Hematopoietic multipotent progenitor cell treated with erythropoietin and hydrocortisone succinate and interleukin-3 and kit ligand, for 15 days (in vitro differentiated cells): ENCODE measurements around the gene NAXD.
"Not testable (repeated sequence)": the region's sequence is repeated elsewhere in the genome, so short reads cannot be mapped to it uniquely, and the experiment has no call there.

Experiments
- DNase-seq: peaks from one replicate; pipeline ENCODE4 v3.0.0-alpha.2; 2015; ENCODE audit warnings: low spot score

NAXD gene

GRCh38 chr13:110664673-110665072 is 49.3 kb downstream of the NAXD start:
- DNase-seq, result no peak

- no peak for DNase-seq
Measured at GRCh38 chr13:110665491-110666254, 50.3 kb downstream of the NAXD start.

GRCh38 chr13:110666255-110666533 is 50.8 kb downstream of the NAXD start:
- DNase-seq, result no peak

- no peak for DNase-seq
Measured at GRCh38 chr13:110669036-110669435, 53.7 kb downstream of the NAXD start.

DNA sequence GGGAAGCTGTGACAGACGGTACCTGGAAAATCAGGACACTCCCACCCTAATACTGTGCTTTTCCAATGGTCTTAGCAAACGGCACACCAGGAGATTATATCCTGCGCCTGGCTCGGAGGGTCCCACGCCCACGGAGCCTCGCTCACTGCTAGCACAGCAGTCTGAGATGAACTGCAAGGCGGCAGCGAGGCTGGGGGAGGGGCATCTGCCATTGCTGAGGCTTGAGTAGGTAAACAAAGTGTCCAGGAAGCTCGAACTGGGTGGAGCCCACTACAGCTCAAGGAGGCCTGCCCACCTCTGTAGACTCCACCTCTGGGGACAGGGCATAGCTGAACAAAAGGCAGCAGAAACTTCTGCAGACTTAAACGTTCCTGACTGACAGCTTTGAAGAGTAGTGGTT is 54.5 kb downstream of the NAXD start:
- DNase-seq, result not testable (repeated sequence)

GRCh38 chr13:110676595-110677587 is 61.5 kb downstream of the NAXD start:
- no peak for DNase-seq

DNA sequence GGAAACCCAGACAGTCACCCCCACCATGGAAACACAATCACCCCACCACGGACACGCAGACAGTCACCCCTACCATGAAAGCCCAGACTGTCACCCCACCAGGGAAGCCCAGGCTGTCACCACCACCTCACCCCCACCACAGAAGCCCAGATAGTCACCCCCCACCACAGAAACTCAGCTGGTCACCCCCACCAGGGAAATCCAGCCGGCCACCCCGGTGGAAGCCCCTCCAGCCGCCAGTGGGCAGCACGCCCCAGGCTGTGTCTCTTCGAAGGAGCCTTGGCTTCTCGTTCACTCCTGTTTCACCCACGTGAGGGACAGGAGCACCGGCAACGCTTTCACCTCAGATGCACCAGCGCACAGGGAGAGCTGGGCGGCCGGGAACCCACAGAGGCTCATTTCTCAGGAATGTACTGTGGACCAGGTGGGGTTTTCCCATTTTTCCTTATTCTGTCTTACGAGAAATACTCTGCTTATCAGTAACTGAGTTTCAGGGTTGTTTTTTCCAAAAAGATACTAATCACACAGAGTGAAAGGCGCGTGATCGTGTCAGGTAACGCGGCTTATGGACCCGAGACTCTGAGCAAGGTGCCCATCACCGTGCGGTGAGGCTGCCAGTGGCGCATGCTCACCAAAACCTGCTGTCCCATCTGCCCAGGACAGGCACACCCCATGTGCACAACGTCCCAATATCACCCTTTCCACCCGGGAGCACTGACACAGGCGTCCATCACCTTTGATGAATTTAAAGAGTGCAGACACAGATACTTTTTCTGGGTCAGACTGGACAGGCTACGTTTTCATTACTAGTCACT is 62.6 kb downstream of the NAXD start:
- no peak for DNase-seq

DNA sequence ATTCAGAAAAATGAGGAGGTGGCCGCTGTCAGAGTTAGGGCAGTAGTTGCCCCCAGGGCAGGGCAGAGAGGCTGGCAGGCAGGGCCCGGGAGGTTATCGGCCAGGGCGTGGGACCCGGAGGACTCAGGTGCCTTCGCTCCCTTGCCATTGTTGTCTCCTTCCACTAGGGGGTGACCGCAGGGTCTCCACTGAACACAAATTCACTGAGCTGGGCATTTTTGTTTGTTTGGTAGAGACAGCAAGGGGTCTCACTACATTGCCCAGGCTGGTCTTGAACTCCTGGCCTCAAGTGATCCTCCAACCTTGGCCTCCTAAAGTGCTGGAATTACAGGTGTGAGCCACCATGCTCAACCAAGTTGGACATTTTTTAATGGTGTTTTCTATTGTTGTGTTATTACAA is 65.5 kb downstream of the NAXD start:
- DNase-seq, result peak; percentile 22

DNA sequence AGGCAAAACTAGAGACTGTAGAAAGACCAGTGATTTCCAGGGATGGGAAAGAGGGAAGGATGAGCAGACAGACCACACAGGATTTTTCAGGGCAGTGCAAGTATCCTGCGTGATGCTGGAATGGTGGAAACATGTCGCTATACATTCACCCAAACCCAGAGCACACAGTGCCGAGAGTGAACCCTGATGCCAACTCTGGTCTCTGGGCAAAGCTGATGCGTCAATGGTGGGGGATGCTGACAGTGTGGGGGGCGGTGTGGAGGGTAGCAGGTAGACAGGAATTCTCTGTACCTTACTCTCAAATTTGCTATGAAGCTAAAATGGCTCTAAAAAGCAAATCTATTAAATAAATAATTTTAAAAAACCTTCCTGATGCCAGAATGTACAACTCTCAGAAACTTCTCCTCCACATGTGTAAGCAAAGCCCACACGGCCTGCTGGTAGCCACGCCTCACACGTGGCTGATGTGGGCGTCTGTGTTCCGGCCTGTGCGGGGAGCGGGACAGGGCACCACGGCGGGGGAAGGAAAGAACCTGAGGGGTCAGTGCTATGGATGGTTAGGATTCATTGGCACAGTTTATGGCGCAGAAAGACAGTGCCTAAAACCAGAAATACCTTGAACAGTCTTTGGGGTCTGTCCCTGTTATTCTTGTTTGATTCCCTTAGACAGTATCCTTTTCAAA is 66.7 kb downstream of the NAXD start:
- no peak for DNase-seq

DNA sequence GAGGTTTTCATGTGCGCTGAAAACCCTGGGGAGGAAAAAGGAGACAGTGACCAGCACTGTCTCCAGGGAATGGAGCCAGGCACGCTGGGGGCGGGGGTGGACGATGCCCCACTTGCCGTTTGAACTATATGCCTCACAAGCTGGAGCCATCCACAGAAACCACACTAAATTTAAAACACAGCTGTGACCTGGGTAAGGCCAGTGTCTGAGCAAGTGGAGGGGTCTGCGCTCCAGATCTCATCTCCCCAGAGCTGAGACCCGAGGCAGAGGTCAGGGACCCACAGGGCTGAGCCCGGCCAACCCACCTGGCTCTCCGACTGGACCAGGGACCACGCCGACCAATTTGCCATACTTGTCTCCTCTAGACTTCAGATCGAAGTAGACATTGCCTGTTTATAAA is 67.4 kb downstream of the NAXD start:
- no peak for DNase-seq

GRCh38 chr13:110683203-110683883 is 68.0 kb downstream of the NAXD start:
- peak; percentile 38 for DNase-seq

- no peak for DNase-seq
Measured at GRCh38 chr13:110683921-110684320, 68.6 kb downstream of the NAXD start.

GRCh38 chr13:110684388-110685056 is 69.2 kb downstream of the NAXD start:
- DNase-seq, result no peak

- DNase-seq, result no peak
Measured at GRCh38 chr13:110685305-110686020, 70.1 kb downstream of the NAXD start.

DNA sequence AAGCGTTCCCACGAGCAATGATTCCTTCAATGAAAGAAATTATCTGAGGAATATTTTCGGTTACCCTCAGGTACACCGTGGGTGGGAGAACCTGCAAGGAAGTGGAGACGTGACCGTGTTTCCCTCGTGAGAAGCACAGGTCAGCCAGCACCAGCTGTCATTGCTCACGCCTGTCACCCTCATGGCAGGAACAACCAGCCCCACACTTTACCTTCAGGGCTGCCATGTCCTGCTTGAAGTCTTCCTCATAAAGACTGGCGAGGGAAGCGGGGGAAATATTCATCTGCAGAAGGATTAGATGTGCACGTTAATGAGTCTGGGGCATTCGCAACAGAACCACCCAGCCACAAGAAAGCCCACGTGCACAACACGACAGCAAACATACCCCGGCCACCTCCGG is 72.4 kb downstream of the NAXD start:
- DNase-seq, result no peak

GRCh38 chr13:110689041-110689440 is 73.7 kb downstream of the NAXD start:
- DNase-seq, result no peak
